ENCODE data around the gene GPR137B. TPM values are rescaled to one million over a fixed set of nuclear protein-coding genes. Genes with fewer than 3 reads are reported as not detected.

GPR137B gene
- total RNA-seq, 4 donors from 2014 or later: 0.29 to 15.1 (median 11.2) TPM

DNA sequence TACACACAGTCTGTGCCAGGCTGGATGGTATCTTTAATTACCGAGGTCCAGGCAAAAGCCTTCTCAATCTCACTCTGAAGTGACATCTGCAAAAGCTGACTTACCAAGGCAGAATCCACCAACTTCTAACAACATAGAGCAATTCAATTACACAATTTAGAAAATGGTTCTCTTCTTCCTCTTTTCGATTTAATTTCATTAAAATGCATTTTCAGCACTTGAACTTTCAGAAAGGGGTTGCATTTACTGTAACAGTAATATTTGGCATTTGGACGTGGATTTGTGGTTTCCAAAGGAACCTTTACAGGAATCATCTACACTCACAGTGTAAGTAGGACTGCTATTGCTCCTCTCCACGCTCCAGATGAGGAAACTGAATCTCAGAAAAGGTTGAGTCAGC lies 86.1 kb downstream of the GPR137B start:
- H3K36me3 ChIP-seq: no peaks in the 10 kb centered on the region
- intact Hi-C loops (cut with DNase I; ENCODE audit: low total_unique reads): no loop called here
- TF ChIP-seq CTCF (IDR thresholded peaks at IDR 0.05): no peak
- no peak for TF ChIP-seq POLR2A (IDR thresholded peaks at IDR 0.05)
- H3K4me3 ChIP-seq: no peak overlapping the region
- H3K27ac ChIP-seq: no peak overlapping the region
- no peaks in the 10 kb centered on the region for H3K9me3 ChIP-seq
- H3K4me1 ChIP-seq: no peaks in the 10 kb centered on the region
- no peaks in the 10 kb centered on the region for H3K27me3 ChIP-seq
- no peak for DNase-seq

- Histone ChIP-seq H3K4me1 (no peaks in the 10 kb centered on the region), H3K9me3 (no peaks in the 10 kb centered on the region), H3K27ac (no peak overlapping the region), H3K4me3 (no peak overlapping the region), H3K36me3 (no peaks in the 10 kb centered on the region), H3K27me3 (no peaks in the 10 kb centered on the region)
- no peak for TF ChIP-seq CTCF (IDR thresholded peaks at IDR 0.05)
- TF ChIP-seq POLR2A (IDR thresholded peaks at IDR 0.05): no peak
- DNase-seq: no peak
- intact Hi-C loops (cut with DNase I; ENCODE audit: low total_unique reads): no loop called here
Observed at GRCh38 chr1:236235116-236235515, 92.8 kb downstream of the GPR137B start.

DNA sequence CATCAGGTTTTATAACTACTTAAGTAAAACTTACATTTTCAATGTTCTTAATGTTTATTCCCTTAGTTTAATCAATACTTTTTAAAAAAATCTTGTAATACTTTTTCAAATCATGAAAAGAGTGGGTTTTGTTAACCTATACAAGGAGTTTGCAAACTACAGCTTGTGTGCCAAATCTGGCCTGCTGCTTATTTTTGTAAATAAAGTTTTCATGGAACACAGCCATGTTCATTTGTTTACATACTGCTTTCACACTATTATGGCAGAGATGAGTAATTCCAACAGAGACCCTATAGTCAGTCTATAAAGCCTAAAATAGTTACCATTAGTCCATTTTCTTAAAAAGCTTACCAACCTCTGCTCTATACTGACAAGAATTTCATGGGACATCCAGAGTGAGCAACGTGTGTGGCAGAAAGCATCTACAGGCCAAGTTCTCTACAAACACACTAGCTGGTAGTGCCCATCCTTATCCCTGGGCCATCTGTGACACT lies 96.8 kb downstream of the GPR137B start:
- H3K4me3 ChIP-seq: no peak overlapping the region
- intact Hi-C loops (cut with DNase I; ENCODE audit: low total_unique reads): no loop called here
- no peaks in the 10 kb centered on the region for H3K27me3 ChIP-seq
- no peak overlapping the region for H3K27ac ChIP-seq
- no peaks in the 10 kb centered on the region for H3K9me3 ChIP-seq
- no peak for DNase-seq
- no peaks in the 10 kb centered on the region for H3K4me1 ChIP-seq
- no peak for TF ChIP-seq CTCF (IDR thresholded peaks at IDR 0.05)
- no peak for TF ChIP-seq POLR2A (IDR thresholded peaks at IDR 0.05)
- H3K36me3 ChIP-seq: no peaks in the 10 kb centered on the region

DNA sequence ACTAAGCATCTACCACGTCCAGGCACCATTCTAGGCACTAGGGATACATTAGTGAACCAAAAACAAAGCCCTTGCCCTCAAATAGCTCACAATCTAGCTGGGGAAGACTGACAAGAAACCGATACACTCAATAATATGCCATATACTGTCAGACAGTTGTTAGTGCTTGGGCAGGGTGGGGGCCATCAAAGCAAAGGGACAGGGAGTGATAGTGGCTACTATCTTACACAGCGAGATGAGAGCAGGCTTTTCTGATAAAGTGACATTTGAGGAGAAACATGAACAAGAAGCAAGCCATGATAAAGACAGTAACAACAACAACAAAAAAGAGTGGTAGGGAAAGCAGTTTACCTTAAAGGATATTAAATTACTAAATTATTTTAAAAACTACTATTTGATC lies 98.3 kb downstream of the GPR137B start:
- no peak for DNase-seq
- Histone ChIP-seq H3K36me3 (no peaks in the 10 kb centered on the region), H3K4me1 (no peaks in the 10 kb centered on the region), H3K27ac (no peak overlapping the region), H3K4me3 (no peak overlapping the region), H3K27me3 (no peaks in the 10 kb centered on the region), H3K9me3 (no peaks in the 10 kb centered on the region)
- intact Hi-C loops (cut with DNase I; ENCODE audit: low total_unique reads): no loop called here
- TF ChIP-seq CTCF (IDR thresholded peaks at IDR 0.05): no peak
- no peak for TF ChIP-seq POLR2A (IDR thresholded peaks at IDR 0.05)

DNA sequence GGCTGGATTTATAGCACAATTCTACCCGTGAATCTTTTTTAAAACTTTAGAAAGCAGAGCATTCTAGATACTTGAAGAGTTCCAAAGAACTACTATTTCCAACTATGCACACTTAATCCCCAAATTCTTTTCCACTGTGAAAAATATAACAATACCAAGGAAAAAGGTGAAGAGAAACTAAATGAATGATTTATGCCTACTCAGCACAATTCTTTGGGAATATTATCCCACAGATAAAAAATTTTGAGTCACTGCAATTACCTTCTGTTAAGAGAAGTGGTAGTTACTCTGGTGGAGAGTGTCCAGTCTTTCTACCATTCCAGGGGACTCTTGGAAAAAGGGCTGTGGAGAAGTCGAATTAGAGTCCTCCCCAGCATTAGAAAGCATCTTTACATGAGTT lies 100.2 kb downstream of the GPR137B start:
- DNase-seq: no peak
- intact Hi-C loops (cut with DNase I; ENCODE audit: low total_unique reads): no loop called here
- no peaks in the 10 kb centered on the region for H3K9me3 ChIP-seq
- no peak for TF ChIP-seq CTCF (IDR thresholded peaks at IDR 0.05)
- H3K27me3 ChIP-seq: no peaks in the 10 kb centered on the region
- H3K36me3 ChIP-seq: no peaks in the 10 kb centered on the region
- no peaks in the 10 kb centered on the region for H3K4me1 ChIP-seq
- no peak overlapping the region for H3K27ac ChIP-seq
- no peak overlapping the region for H3K4me3 ChIP-seq
